GM21576 (cell line): Measurements from ENCODE around the gene TXN.

Experiments used
- ATAC-seq: cut with Tn5 transposase; IDR thresholded peaks from one replicate; pipeline ENCODE4 v1.9.1; 2021; ENCODE audit warnings: mild to moderate bottlenecking, moderate library complexity; ENCODE audit not compliant: unreplicated experiment

Gene TXN

DNA sequence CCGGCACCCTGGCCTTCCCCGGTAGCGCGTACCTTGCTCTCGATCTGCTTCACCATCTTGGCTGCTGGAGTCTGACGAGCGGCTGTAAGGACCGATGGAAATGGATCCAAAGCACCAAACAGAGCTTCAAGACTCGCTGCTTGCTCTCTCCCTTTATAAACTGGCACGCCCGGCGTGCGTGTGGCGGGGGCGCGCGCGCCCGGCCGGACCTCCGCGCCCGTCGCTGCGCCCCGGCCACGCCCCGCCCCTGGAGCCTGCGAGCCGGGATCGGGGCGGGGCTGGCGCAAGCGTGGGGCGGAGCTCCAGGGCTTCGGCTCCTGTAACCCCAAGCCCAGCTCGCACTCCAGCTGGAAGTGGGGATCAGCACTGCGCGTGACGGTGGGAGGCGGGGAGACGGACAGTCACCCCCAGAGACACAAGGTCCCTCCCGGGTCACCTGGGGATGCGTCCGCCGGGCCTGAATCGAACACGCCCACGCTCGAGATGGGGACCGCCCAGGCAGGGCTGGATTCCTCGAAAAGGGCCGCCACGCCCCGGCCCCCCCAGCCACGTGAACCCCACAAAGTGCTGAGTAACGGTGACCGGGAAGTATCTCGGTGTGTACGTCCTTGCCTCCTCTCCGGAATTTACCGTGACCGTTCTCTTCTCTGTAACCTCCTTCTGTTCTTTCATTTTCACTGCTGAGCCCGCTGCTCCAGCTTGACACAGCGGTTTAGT, at the start of gene TXN:
TSS of gene TXN (minus strand) at position 128 of the 717 bp plus-strand sequence. CDS start at position 56, 72 bp downstream.
- peak; percentile 59 for ATAC-seq

DNA sequence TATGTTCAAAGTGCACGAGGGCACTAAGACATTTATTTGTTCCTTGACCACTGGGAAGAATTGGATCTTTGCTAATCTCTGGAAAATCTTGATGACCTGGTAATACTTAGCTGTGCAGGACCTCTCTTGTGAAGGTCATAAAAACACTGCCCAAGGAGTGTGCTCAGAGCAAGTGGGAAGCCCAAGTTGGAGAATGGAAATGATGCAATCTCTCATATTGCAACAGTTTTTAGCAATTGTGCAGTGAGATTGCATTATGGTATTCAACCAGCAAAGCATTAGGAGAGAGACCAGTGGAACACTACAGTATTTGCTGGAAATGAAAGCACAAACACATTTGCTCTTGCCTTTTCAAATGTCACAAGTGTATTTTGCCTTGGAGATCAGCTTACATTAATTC, 46.8 kb upstream of the TXN start:
- no peak for ATAC-seq

DNA sequence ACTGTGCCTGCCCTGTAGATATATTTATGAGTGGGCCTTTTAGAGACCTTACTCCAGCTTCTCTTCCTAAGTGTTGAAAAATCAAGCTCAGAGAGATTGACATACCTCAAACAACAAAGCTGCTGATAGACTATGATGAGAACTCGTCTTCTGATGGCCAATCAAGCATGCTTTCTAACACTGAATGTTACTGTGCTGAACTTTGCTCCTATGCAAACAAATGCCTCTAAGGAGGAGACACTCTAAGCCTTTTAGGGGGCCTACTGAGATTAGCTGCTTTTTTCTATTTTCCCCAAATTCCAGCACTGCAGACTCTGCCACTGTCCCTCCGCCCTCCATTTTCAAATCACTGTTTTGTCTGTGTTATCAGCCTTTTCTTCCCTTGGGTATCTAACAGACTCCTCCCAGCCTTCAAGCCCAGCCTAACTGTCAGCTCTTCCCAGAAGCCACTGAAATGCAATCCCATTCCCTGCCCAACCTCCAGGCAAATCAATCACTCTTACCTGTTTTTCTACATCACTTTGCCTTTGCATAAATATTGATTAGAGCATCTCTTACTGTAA, 41.8 kb upstream of the TXN start:
- ATAC-seq: no peak

DNA sequence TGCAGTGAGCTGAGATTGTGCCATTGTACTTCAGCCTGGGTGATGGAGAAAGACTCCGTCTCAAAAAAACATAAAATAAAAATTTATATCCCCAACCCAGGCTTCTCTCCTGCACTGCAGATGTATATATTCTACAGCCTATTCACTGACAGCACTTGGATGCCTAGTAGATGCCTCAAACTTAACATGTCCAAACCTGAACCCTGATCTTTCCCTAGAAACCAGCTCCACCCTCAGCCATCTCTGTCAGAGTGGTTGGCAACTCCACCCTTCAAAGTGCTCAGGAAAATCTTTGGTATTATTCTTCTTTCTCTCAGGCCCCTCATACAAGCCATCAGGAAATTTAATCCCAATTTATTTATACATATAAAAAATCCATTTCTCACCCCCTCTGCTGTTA, 36.9 kb upstream of the TXN start:
- no peak for ATAC-seq

- no peak for ATAC-seq
Measured at GRCh38 chr9:110291921-110292557, 35.7 kb upstream of the TXN start.

- no peak for ATAC-seq
Measured at GRCh38 chr9:110290001-110290400, 33.7 kb upstream of the TXN start.

GRCh38 chr9:110288503-110288902, 32.2 kb upstream of the TXN start:
- ATAC-seq: no peak

GRCh38 chr9:110287289-110287680, 31.0 kb upstream of the TXN start:
- ATAC-seq: no peak

DNA sequence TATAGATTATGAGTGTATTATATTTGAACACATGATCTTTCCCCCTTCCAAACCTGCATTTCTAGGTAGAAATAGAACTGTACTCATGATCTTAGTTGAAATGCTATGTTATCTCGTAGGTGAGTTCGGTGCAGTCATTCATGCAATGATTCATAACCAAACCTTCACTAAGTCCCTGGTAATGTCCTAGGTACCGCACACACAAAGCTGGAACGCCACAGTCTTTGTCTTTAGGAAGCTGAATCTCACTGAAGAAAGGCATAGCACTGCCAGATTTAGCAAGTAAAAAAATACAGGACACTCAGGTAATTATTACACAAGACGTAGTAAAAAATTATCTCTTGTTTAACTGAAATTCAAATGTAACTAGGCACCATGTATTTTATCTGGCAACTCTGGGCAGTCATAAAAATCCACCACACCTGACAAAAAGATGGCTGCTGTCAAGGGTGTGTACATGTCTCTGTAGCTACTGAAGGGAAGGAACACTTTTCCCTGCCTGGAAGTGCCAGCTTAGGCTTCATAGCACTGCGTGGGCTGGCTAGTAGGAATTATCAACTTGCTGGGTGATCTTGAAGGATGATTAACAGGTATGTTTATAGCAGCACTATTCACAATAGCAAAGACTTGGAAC, 28.0 kb upstream of the TXN start:
- ATAC-seq: no peak

DNA sequence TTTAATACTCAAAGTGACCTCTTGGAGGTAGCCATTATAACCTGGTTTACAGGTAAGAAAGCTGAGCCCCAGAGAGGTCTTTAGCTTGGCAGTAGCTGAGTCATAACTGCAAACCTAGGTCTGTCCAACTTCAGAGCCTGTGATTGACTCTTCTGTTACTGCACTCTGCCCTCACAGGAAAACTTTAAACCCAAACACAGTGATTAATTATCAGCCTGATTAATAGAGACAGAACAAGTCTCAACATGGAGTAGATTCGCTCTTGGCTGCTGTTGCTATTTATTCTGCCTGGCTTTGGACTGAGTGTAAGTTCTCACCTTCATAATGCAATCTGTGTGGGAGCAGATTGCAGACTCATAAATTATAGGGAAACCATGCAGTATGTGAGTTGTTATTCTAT, 27.4 kb upstream of the TXN start:
- no peak for ATAC-seq

GRCh38 chr9:110282739-110283081, 26.4 kb upstream of the TXN start:
- no peak for ATAC-seq

DNA sequence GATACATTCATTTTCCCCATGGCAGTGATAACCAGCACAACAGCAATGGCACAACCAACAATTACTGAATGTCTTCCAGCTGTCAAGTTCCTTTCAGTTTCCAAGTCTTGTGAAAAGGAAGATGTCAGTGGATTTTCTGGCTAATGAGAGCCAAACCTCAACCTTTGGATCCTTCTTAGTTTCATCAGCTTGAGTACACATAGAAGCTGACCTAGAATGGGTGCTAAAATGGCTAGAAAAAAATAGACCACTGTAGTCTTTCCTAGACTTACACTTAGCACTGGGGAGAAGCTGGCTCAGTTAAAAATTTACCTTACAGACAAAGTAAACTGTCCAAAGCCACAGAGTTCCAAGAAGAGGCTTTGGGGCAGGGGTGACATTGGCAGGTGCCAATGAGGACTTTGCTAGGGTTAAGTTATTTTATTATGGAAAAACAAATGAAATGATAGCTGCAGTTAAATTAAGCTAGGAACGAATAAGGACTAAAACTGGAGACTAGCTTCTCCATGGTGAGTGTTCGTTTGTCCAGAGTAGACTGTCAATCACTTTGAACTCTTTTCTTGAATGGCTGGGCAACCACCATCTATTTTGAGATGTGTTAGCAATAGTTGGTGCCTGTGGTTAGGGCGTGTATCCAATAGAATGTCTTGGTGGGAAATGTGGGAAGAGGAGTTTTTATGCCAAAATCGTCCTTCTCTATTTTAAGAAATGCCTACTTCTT, 25.9 kb upstream of the TXN start:
- ATAC-seq: no peak

- no peak for ATAC-seq
Measured at GRCh38 chr9:110278080-110278707, 21.9 kb upstream of the TXN start.

DNA sequence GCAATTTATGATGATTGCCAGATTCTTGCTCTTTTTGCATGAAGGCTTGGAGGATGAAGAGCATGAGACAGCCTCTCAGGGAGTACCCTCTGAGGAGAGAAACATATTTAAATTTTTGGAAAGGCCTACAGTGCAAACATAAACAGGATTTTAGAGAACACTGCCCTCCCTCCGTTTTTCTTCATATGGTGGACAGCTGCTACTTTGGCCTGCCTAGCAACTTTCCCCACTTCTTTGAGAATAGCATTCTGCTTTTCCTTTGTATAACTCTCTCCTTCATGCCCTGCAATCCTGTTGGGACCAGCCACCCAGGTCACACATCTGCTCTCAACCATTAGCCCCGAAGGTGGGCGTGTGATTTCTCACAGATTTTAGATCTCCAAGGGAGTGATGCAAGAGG, 20.5 kb upstream of the TXN start:
- no peak for ATAC-seq

GRCh38 chr9:110270211-110270995, 14.1 kb upstream of the TXN start:
- ATAC-seq: no peak

DNA sequence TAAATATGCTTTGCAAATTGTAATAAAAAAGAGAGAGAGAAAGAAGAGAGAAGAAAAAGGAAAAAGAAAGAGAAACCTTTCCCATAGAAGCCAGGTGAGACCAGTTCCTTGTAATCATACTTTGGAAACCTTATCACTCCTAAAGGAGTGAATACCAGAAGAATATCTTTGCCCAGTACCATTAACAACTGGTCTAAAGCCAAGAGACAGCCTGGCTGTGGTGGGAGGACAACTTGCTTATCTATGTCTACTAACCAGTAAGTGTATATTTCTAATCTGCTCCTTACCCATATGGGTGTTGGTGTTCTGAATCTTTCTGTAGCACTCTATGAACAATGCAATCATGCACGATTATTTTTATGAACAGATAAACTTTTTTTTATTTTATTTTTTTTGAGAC, 10.5 kb upstream of the TXN start:
- no peak for ATAC-seq

DNA sequence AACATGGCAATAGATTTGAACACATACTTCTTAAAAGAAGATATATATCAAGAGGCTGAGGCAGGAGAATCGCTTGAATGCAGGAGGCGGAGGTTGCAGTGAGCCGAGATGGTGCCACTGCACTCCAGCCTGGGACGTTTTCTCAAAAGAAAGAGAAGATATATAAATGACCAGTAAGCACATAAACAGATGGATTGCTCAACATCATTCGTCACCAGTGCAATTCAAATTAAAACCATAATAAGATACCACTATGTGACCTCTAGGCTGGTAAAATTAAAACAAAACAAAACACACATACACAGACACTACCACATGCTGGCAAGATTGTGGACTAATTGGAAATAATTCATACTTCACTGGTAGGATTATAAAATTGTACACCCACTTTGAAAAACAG, 5.3 kb upstream of the TXN start:
- ATAC-seq: no peak

GRCh38 chr9:110260911-110261310, 4.6 kb upstream of the TXN start:
- ATAC-seq: no peak

GRCh38 chr9:110259566-110259965, 3.3 kb upstream of the TXN start:
- no peak for ATAC-seq

GRCh38 chr9:110258690-110259091, 2.4 kb upstream of the TXN start:
- ATAC-seq: no peak
